K562 (cell line): Measurements from ENCODE around the gene LEMD1. TPM values are rescaled to one million over a fixed set of nuclear protein-coding genes. Genes with fewer than 3 reads are reported as not detected.

Source experiments
- ATF7 ChIP-seq: fragments of 450-650 bp; IDR thresholded peaks from 2 replicates; pipeline ENCODE4 v1.7.1; 2014; ENCODE audit warnings: mild to moderate bottlenecking, moderate library complexity
- CTCF ChIP-seq, 3 experiments: IDR thresholded peaks in 2 of 3; conservative IDR thresholded peaks in 1 of 3; 2 replicates each; pipeline ENCODE4 v1.5.1; 2011 to 2012; ENCODE audit warnings: low read length in 3 of 3, mild to moderate bottlenecking in 3 of 3, control low read depth in 2 of 3, improper control_type of control experiment in 1 of 3, inconsistent platforms in 1 of 3, low read depth in 1 of 3, mixed read lengths in 1 of 3, moderate library complexity in 1 of 3; ENCODE audit not compliant: insufficient read depth in 2 of 3
- ETV6 ChIP-seq, 3 experiments: fragments of 150-350 bp in 1 of 3; sonication (generic) in 1 of 3; formaldehyde crosslinking in 1 of 3; IDR thresholded peaks; 2 replicates each; pipeline versions ENCODE4 v1.6.1 to v1.8.0; 2014 to 2022; ENCODE audit warnings: borderline replicate concordance in 2 of 3, low read depth in 2 of 3, antibody characterized with exemption in 1 of 3, low read length in 1 of 3, mild to moderate bottlenecking in 1 of 3, missing genetic modification reagents in 1 of 3
- FOXM1 ChIP-seq, 2 experiments: fragments of 450-650 bp in 1 of 2; sonication (generic) in 1 of 2; formaldehyde crosslinking in 1 of 2; IDR thresholded peaks; 2 replicates each; pipeline versions ENCODE4 v1.6.1 to v1.9.0; 2017 to 2022; ENCODE audit warnings: low read depth in 2 of 2, mild to moderate bottlenecking in 2 of 2, missing genetic modification reagents in 1 of 2, moderate library complexity in 1 of 2
- GABPB1 ChIP-seq: sonication (generic); formaldehyde crosslinking; IDR thresholded peaks from 2 replicates; pipeline ENCODE4 v1.8.0; 2022; ENCODE audit warnings: mild to moderate bottlenecking, missing genetic modification reagents
- GTF2B ChIP-seq: IDR thresholded peaks from 2 replicates; pipeline ENCODE4 v1.6.1; 2011; ENCODE audit not compliant: insufficient read length; ENCODE audit errors: extremely low read depth
- GTF2E2 ChIP-seq: fragments of 200-800 bp; sonication (Bioruptor generic); IDR thresholded peaks from 2 replicates; pipeline ENCODE4 v1.6.1; 2016; ENCODE audit warnings: missing genetic modification characterization, missing compliant biosample characterization
- ILK ChIP-seq: fragments of 450-650 bp; IDR thresholded peaks from 2 replicates; pipeline ENCODE4 v1.6.1; 2016; ENCODE audit warnings: missing genetic modification characterization, low read depth, mild to moderate bottlenecking, missing compliant biosample characterization, moderate library complexity, borderline replicate concordance
- NR0B1 ChIP-seq: fragments of 450-650 bp; IDR thresholded peaks from one replicate; pipeline ENCODE4 v1.6.1; 2018; ENCODE audit warnings: mild to moderate bottlenecking, moderate library complexity; ENCODE audit not compliant: partially characterized antibody
- NR2C2 ChIP-seq, 2 experiments: fragments of 200-800 bp in 1 of 2; sonication (Bioruptor generic) in 1 of 2; sonication (generic) in 1 of 2; formaldehyde crosslinking in 1 of 2; IDR thresholded peaks; 2 replicates each; pipeline versions ENCODE4 v1.6.1 to v1.8.0; 2016 to 2022; ENCODE audit warnings: mild to moderate bottlenecking in 1 of 2, missing compliant biosample characterization in 1 of 2, missing genetic modification characterization in 1 of 2, missing genetic modification reagents in 1 of 2
- NRF1 ChIP-seq, 2 experiments: fragments of 450-650 bp; IDR thresholded peaks in 1 of 2; conservative IDR thresholded peaks in 1 of 2; 2 replicates each; pipeline ENCODE4 v1.6.1; 2014; ENCODE audit warnings: mild to moderate bottlenecking in 2 of 2
- NUFIP1 ChIP-seq: fragments of 450-650 bp; IDR thresholded peaks from 2 replicates; pipeline ENCODE4 v1.6.1; 2018; ENCODE audit not compliant: partially characterized antibody
- OTX1 ChIP-seq: fragments of 450-650 bp; formaldehyde crosslinking; IDR thresholded peaks from 2 replicates; pipeline ENCODE4 v1.4.0; 2022; ENCODE audit warnings: mild to moderate bottlenecking
- PREB ChIP-seq: sonication (generic); formaldehyde crosslinking; IDR thresholded peaks from 2 replicates; pipeline ENCODE4 v1.8.1; 2023; ENCODE audit warnings: mild to moderate bottlenecking, missing genetic modification reagents
- SAFB2 ChIP-seq: fragments of 200-400 bp; formaldehyde crosslinking; IDR thresholded peaks from 2 replicates; pipeline ENCODE4 v1.6.1; 2018; ENCODE audit warnings: borderline replicate concordance, low read length, low read depth, moderate library complexity; ENCODE audit not compliant: severe bottlenecking
- SPI1 ChIP-seq: IDR thresholded peaks from 2 replicates; pipeline ENCODE4 v1.6.1; 2011; ENCODE audit warnings: low read depth, low read length, control low read depth, borderline replicate concordance
- ZBTB17 ChIP-seq: fragments of 450-650 bp; formaldehyde crosslinking; IDR thresholded peaks from 2 replicates; pipeline ENCODE4 v1.4.0; 2020; ENCODE audit warnings: mild to moderate bottlenecking
- ZNF184 ChIP-seq: sonication (generic); formaldehyde crosslinking; IDR thresholded peaks from 2 replicates; pipeline ENCODE4 v1.5.0; 2020; ENCODE audit warnings: missing genetic modification reagents
- ZNF24 ChIP-seq: fragments of 450-650 bp; IDR thresholded peaks from 2 replicates; pipeline ENCODE4 v1.6.1; 2016
- ZNF445 ChIP-seq: fragments of 250-450 bp; sonication (Bioruptor Pico); IDR thresholded peaks from 2 replicates; pipeline ENCODE4 v1.4.0; 2020; ENCODE audit warnings: low read depth, mild to moderate bottlenecking, moderate library complexity
- ZNF668 ChIP-seq: fragments of 250-450 bp; sonication (Bioruptor Pico); IDR thresholded peaks from 2 replicates; pipeline ENCODE4 v1.8.0; 2022; ENCODE audit warnings: mild to moderate bottlenecking, inconsistent platforms
- polyA plus RNA-seq, 8 experiments: library from polyadenylated mRNA; depleted of rRNA in 4 of 8; stranded (reverse) in 5 of 8; unstranded in 3 of 8; fragments of >200 nt; fragmentation: Nextera tagmentation in 2 of 8; fragmentation: Illumina TruSeq in 1 of 8; extraction: Ambion mirVana in 2 of 8; extraction: Trizol in 1 of 8; gene quantifications; 2 replicates each; pipeline versions ENCODE4 v1.2.1 to v1.2.3, GENCODE V29; 2011 to 2014; ENCODE audit warnings: inconsistent platforms in 1 of 8, missing spikeins in 1 of 8
- total RNA-seq, 7 experiments: library from RNA; depleted of rRNA in 6 of 7; stranded (reverse); fragments of >200 nt in 6 of 7; fragmentation: Illumina TruSeq in 2 of 7; extraction: Trizol in 2 of 7; gene quantifications; 2 replicates each; pipeline versions ENCODE4 v1.2.1 to v1.2.3, GENCODE V29; 2011 to 2021; ENCODE audit warnings: low replicate concordance in 1 of 7

LEMD1 gene
- total and polyA plus RNA-seq, 9 of the 15 experiments (the other 6 are each of a cell fraction or from before 2014, with no cell fraction given): 0.11 to 2.4 (median 0.57) TPM; not detected in 1

GRCh38 chr1:205344066-205344928 lies 77.6 kb downstream of the LEMD1 start (continued):
- peak; percentile 62 for TF ChIP-seq GABPB1
- TF ChIP-seq ZNF184 (CRISPR knock-in tag): no peak
- no peak for TF ChIP-seq NR0B1
- no peak for TF ChIP-seq ZNF668
- no peak for TF ChIP-seq CTCF (IDR thresholded peaks at IDR 0.05 in 2 of 3, conservative IDR thresholded peaks at IDR 0.05 in 1 of 3; ENCODE audit: insufficient read depth in 2 of 3, low read depth in 1 of 3, low read length in 3 of 3)
- no peak for TF ChIP-seq ZBTB17 (CRISPR knock-in tag)
- no peak for TF ChIP-seq OTX1 (CRISPR knock-in tag)
- TF ChIP-seq ETV6 (IDR thresholded peaks at IDR 0.05; ENCODE audit: borderline replicate concordance in 1 of 2, low read depth in 2 of 2, low read length in 1 of 2): no peak
- no peak for TF ChIP-seq ETV6 (CRISPR knock-in tag; IDR thresholded peaks at IDR 0.05; ENCODE audit: borderline replicate concordance)
- no peak for TF ChIP-seq ILK (tag)
- 0 out of 2 replicates have a peak, but pooled peaks have one; percentile 17 for TF ChIP-seq ATF7
- TF ChIP-seq ZNF445: no peak
- TF ChIP-seq PREB (CRISPR knock-in tag): no peak
- no peak for TF ChIP-seq GTF2B
- TF ChIP-seq NUFIP1: no peak
- 0 out of 4 replicates have a peak, but pooled peaks have one; percentile 20 to 35 for TF ChIP-seq NRF1 (conservative IDR thresholded peaks at IDR 0.05 in 1 of 2, IDR thresholded peaks at IDR 0.05 in 1 of 2)
- TF ChIP-seq FOXM1 (IDR thresholded peaks at IDR 0.05; ENCODE audit: low read depth): no peak
- TF ChIP-seq FOXM1 (CRISPR knock-in tag; IDR thresholded peaks at IDR 0.05; ENCODE audit: low read depth): no peak
- TF ChIP-seq SPI1: no peak
- no peak for TF ChIP-seq NR2C2 (CRISPR knock-in tag; IDR thresholded peaks at IDR 0.05)
- no peak for TF ChIP-seq NR2C2 (tag; IDR thresholded peaks at IDR 0.05)
- TF ChIP-seq ZNF24: no peak
- no peak for TF ChIP-seq GTF2E2 (tag)
- TF ChIP-seq SAFB2: no peak
